MM.1S (cell line): ENCODE data around the gene TMED5.

Source experiments
- DNase-seq: peaks from one replicate; pipeline ENCODE4 v3.0.0-alpha.2; 2015
- H2AFZ ChIP-seq: fragments of 300-600 bp; sonication (generic); 2 replicates; pipeline ENCODE4 v1.6.0; 2016; ENCODE audit warnings: antibody characterized with exemption, low read length
- H3F3A ChIP-seq: fragments of 300-600 bp; sonication (generic); 2 replicates; pipeline ENCODE4 v1.6.1; 2016; ENCODE audit warnings: mild to moderate bottlenecking, antibody characterized with exemption, low read length, moderate library complexity, mixed read lengths; ENCODE audit not compliant: insufficient read depth
- H3K27ac ChIP-seq: fragments of 300-600 bp; sonication (generic); 2 replicates; pipeline ENCODE4 v1.5.1; 2016; ENCODE audit warnings: mild to moderate bottlenecking, low read length
- H3K27me3 ChIP-seq: fragments of 300-600 bp; sonication (generic); replicated peaks from 2 replicates; pipeline ENCODE4 v1.6.0; 2016; ENCODE audit warnings: low read length; ENCODE audit not compliant: insufficient read depth
- H3K36me3 ChIP-seq: fragments of 300-600 bp; sonication (generic); replicated peaks from 2 replicates; pipeline ENCODE4 v1.6.1; 2016; ENCODE audit warnings: mild to moderate bottlenecking, low read length, mixed read lengths; ENCODE audit not compliant: insufficient read depth
- H3K4me1 ChIP-seq: fragments of 300-600 bp; sonication (generic); 2 replicates; pipeline ENCODE4 v1.6.1; 2016; ENCODE audit warnings: low read length, mixed read lengths
- H3K4me2 ChIP-seq: fragments of 300-600 bp; sonication (generic); 2 replicates; pipeline ENCODE4 v1.6.0; 2016; ENCODE audit warnings: low read depth, low read length
- H3K4me3 ChIP-seq: fragments of 300-600 bp; sonication (generic); 2 replicates; pipeline ENCODE4 v1.5.1; 2016; ENCODE audit warnings: low read length, mixed read lengths
- H3K79me2 ChIP-seq: fragments of 300-600 bp; sonication (generic); 2 replicates; pipeline ENCODE4 v1.6.1; 2016; ENCODE audit warnings: mixed run types, low read length, mixed read lengths
- H3K9ac ChIP-seq: fragments of 300-600 bp; sonication (generic); 2 replicates; pipeline ENCODE4 v1.6.1; 2016; ENCODE audit warnings: low read length, mixed read lengths
- H3K9me2 ChIP-seq: fragments of 300-600 bp; sonication (generic); replicated peaks from 2 replicates; pipeline ENCODE4 v1.6.1; 2016; ENCODE audit warnings: mild to moderate bottlenecking, low read length, mixed read lengths; ENCODE audit not compliant: insufficient read depth
- H3K9me3 ChIP-seq: fragments of 300-600 bp; sonication (generic); replicated peaks from 2 replicates; pipeline ENCODE4 v1.6.1; 2016; ENCODE audit warnings: mild to moderate bottlenecking, low read length, mixed read lengths; ENCODE audit not compliant: insufficient read depth
- H4K20me1 ChIP-seq: fragments of 300-600 bp; sonication (generic); 2 replicates; pipeline ENCODE4 v1.6.1; 2016; ENCODE audit warnings: mild to moderate bottlenecking, low read length, moderate library complexity, mixed read lengths; ENCODE audit not compliant: insufficient read depth
- CTCF ChIP-seq: fragments of 300-600 bp; sonication (generic); IDR thresholded peaks from 2 replicates; pipeline ENCODE4 v1.5.1; 2016; ENCODE audit warnings: antibody characterized with exemption, low read length, mixed read lengths
- EZH2 ChIP-seq: fragments of 300-600 bp; sonication (generic); optimal IDR thresholded peaks from 2 replicates; pipeline ENCODE3; 2017; ENCODE audit warnings: low read depth, mild to moderate bottlenecking, antibody characterized with exemption, low read length, mixed read lengths
- EZH2phosphoT487 ChIP-seq: fragments of 300-600 bp; sonication (generic); IDR thresholded peaks from 2 replicates; pipeline ENCODE4 v1.6.1; 2018; ENCODE audit warnings: antibody characterized with exemption, low read length

The TMED5 gene

GRCh38 chr1:93150729-93151128, 29.5 kb downstream of the TMED5 start:
- H3F3A ChIP-seq, result no peaks in the 10 kb centered on the region
- no peaks in the 10 kb centered on the region for H3K36me3 ChIP-seq

GRCh38 chr1:93148001-93148400, 32.2 kb downstream of the TMED5 start:
- Histone ChIP-seq H3K4me3 (no peak overlapping the region), H4K20me1 (no peaks in the 10 kb centered on the region), H3K36me3 (no peaks in the 10 kb centered on the region), H3K9me2 (no peaks in the 10 kb centered on the region), H2AFZ (no peak overlapping the region), H3K27ac (no peak overlapping the region), H3K9ac (no peak overlapping the region), H3F3A (no peaks in the 10 kb centered on the region), H3K27me3 (no peaks in the 10 kb centered on the region), H3K4me2 (no peak overlapping the region), H3K4me1 (no peaks in the 10 kb centered on the region), H3K9me3 (no peaks in the 10 kb centered on the region), H3K79me2 (no peaks in the 10 kb centered on the region)
- DNase-seq, result no peak
- no peak for TF ChIP-seq EZH2phosphoT487
- no peak for TF ChIP-seq EZH2
- no peak for TF ChIP-seq CTCF

More at GRCh38 chr1:93150729-93151128, 29.5 kb downstream of the TMED5 start:
- no peak overlapping the region for H3K4me3 ChIP-seq
- no peaks in the 10 kb centered on the region for H3K9me2 ChIP-seq
- no peak overlapping the region for H3K27ac ChIP-seq
- H3K79me2 ChIP-seq, result no peaks in the 10 kb centered on the region
- no peak overlapping the region for H3K9ac ChIP-seq
- no peaks in the 10 kb centered on the region for H3K4me1 ChIP-seq
- no peak for DNase-seq
- no peak overlapping the region for H3K4me2 ChIP-seq
- H3K9me3 ChIP-seq, result no peaks in the 10 kb centered on the region
- H3K27me3 ChIP-seq, result no peaks in the 10 kb centered on the region
- no peaks in the 10 kb centered on the region for H4K20me1 ChIP-seq
- no peak for TF ChIP-seq CTCF
- no peak overlapping the region for H2AFZ ChIP-seq

GRCh38 chr1:93143769-93144168, 36.4 kb downstream of the TMED5 start:
- H3F3A ChIP-seq, result no peaks in the 10 kb centered on the region
- H3K9me2 ChIP-seq, result no peaks in the 10 kb centered on the region
- no peaks in the 10 kb centered on the region for H3K79me2 ChIP-seq
- no peaks in the 10 kb centered on the region for H3K4me1 ChIP-seq
- no peak for TF ChIP-seq EZH2phosphoT487
- no peak for TF ChIP-seq CTCF
- TF ChIP-seq EZH2, result no peak
- H3K4me3 ChIP-seq, result no peak overlapping the region
- H3K27ac ChIP-seq, result no peak overlapping the region
- no peak overlapping the region for H2AFZ ChIP-seq
- no peaks in the 10 kb centered on the region for H3K27me3 ChIP-seq
- no peaks in the 10 kb centered on the region for H3K36me3 ChIP-seq
- H4K20me1 ChIP-seq, result no peaks in the 10 kb centered on the region
- DNase-seq, result no peak
- no peak overlapping the region for H3K9ac ChIP-seq
- no peak overlapping the region for H3K4me2 ChIP-seq
- H3K9me3 ChIP-seq, result no peaks in the 10 kb centered on the region
